PFSK-1 (cell line): ENCODE results near the gene DPH6.

Experiments
- FOXP2 ChIP-seq: optimal IDR thresholded peaks from 2 replicates; pipeline ENCODE3; 2011; ENCODE audit warnings: borderline replicate concordance, control low read depth, inconsistent platforms; ENCODE audit not compliant: insufficient read depth; ENCODE audit errors: extremely low read length, extremely low read depth
- POLR2AphosphoS5 ChIP-seq: IDR thresholded peaks from 2 replicates; pipeline ENCODE4 v1.6.1; 2012; ENCODE audit warnings: low read depth, mild to moderate bottlenecking, control low read depth, low read length, moderate library complexity
- REST ChIP-seq, 2 experiments: IDR thresholded peaks; 2 replicates each; pipeline versions ENCODE4 v1.6.1 to v1.8.0; 2011 to 2012; ENCODE audit warnings: low read depth in 2 of 2, low read length in 2 of 2, control low read depth in 1 of 2, inconsistent platforms in 1 of 2, mild to moderate bottlenecking in 1 of 2, moderate library complexity in 1 of 2; ENCODE audit not compliant: insufficient read depth in 1 of 2
- SIN3A ChIP-seq: IDR thresholded peaks from 2 replicates; pipeline ENCODE4 v1.6.1; 2012; ENCODE audit warnings: mild to moderate bottlenecking, low read length, moderate library complexity, borderline replicate concordance; ENCODE audit not compliant: insufficient read depth
- TAF1 ChIP-seq: IDR thresholded peaks from 2 replicates; pipeline ENCODE4 v1.6.1; 2012; ENCODE audit warnings: low read length, control low read depth, borderline replicate concordance; ENCODE audit not compliant: insufficient read depth

The DPH6 gene

DNA sequence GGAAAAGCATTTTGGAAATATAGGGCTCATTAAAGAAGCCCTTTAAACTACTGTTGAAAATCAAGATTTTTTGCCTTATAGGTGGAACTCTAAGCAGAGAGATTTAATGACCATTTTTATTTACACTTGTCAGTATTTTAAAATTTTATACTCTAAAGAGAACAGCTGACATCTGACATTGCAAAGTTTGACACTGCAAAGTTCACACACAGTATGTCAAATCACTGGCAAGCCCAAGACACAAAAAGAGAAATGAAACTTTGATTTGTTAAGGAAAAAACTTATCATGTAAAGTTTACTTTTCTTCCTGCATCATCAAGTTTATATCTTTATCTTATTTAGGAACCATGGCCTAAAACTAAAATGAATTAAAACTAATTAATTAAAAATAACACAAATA lies 40.2 kb downstream of the DPH6 start:
- TF ChIP-seq SIN3A (no peak), FOXP2 (no peak), REST (IDR thresholded peaks at IDR 0.05; ENCODE audit: insufficient read depth in 1 of 2, low read depth in 2 of 2, low read length in 2 of 2) (no peak), TAF1 (no peak), POLR2AphosphoS5 (no peak)

- TF ChIP-seq POLR2AphosphoS5: no peak
Observed at GRCh38 chr15:35505141-35505540, 40.8 kb downstream of the DPH6 start.

DNA sequence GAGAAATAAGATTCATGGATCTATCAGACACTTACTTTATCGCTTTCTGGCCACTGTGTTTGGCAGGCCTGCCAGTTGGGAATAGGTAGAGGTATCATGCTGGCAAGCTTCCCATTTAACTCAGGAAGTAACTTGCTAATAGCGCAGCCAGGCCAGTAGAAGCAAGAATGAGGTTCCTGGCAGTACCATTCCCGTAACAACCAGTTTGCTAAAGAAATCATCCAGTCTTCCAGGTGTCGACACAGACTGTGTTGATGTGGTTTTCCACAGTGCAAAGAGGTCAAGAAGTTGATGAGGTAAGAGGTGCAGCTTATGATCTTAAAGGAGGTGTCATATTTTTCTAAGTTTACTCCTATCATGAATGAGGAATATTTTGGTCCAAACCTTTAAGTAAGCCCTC lies 46.2 kb downstream of the DPH6 start:
- TF ChIP-seq SIN3A: no peak

- no peak for TF ChIP-seq SIN3A
- no peak for TF ChIP-seq POLR2AphosphoS5
- TF ChIP-seq REST (IDR thresholded peaks at IDR 0.05; ENCODE audit: insufficient read depth in 1 of 2, low read depth in 2 of 2, low read length in 2 of 2): no peak
- TF ChIP-seq TAF1: no peak
- TF ChIP-seq FOXP2: no peak
Observed at GRCh38 chr15:35496585-35496984, 49.4 kb downstream of the DPH6 start.

DNA sequence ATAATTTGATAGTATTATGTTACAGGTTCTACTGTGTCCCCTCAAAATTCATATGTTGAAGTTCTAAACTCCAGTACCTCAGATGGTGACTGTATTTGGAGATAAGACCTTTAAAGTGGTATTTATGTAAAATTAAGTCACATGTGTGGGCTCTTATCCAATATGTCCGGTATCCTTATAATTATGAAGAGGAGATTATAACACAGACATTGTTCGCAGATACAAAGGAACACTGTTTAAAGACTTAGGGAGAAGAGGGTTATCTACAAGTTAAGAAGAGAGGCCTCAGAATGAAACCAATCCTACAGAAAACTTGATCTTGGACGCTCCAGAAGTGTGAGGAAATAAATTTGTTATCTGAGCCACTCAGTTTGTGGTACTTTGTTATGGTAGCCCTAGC lies 50.9 kb downstream of the DPH6 start:
- TF ChIP-seq POLR2AphosphoS5 (no peak), REST (IDR thresholded peaks at IDR 0.05; ENCODE audit: insufficient read depth in 1 of 2, low read depth in 2 of 2, low read length in 2 of 2) (no peak), FOXP2 (no peak), SIN3A (no peak), TAF1 (no peak)

DNA sequence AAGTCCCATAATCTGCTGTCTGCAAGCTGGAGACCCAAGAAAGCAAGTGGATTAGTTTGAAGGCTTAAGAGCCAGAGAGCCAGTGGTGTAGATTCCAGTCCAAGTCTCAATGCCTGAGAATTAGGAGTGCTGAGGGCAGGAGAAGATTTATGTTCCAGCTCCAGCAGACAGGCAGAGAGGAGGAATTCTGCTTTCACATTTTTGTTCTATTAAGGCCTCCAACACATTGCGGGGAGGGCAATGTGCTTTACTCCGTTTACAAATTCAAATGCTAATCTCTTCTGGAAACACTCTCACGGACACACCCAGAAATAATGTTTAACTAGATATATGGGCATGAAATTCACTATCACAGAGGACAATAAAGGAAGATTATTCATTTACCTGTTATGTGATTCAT lies 54.0 kb downstream of the DPH6 start:
- TF ChIP-seq SIN3A: no peak
- TF ChIP-seq FOXP2: no peak
- TF ChIP-seq REST (IDR thresholded peaks at IDR 0.05; ENCODE audit: insufficient read depth in 1 of 2, low read depth in 2 of 2, low read length in 2 of 2): no peak
- no peak for TF ChIP-seq TAF1
- no peak for TF ChIP-seq POLR2AphosphoS5
